Measurements from ENCODE around the gene HDAC4.

The HDAC4 gene

DNA sequence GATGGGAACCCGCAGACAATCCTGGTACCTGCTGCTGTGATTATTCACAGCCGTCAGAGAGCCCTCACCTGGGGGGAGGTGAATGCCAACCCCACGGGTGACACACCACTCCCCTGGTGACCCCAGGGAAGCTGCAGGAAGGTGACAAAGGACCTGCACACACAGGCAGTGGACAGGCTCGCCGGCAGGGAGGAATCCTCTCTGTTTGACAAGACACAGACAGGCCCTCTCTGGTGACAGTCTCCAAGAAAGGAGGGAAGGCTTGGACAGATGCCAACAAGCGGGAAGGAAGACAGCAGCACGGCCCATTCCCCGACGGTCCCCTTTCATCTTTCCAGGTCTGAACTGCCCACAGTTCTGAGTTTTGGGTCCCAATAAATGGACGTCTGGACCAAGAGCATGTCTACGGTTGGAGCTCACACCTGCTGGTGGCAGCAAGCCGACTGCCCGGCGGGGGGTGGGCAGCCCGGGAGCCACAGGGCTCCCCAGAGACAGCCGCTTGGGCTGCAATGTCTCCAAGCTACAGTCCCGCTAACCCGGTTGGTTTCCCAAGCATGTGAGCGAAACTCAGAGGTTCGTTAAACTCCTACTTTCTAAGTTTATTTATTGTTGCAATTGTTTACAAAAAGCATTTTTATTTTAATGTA is 31.8 kb downstream of the HDAC4 start:
- DNase-seq (ENCODE audit: low spot score), result no peak

DNA sequence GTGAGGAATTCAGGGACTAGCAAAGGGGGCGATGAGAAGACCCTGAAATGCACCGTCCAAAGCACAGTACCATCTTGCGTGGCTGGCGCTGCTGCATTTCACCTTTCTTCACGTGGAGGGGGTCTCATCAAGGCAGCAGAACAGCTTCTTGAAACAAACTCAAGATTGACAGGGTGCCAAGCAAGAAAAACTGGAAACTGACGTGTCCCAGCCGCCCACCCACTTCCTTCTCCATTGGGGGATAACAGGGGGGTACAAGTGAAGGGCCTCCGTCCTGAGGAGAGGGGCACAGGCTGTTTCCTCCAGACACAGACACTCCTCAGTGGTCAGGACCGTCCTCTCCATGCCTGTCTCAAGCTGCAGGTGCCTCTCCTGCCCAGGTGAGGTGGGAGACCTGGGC is 32.5 kb downstream of the HDAC4 start:
- DNase-seq (ENCODE audit: low spot score), result no peak

DNA sequence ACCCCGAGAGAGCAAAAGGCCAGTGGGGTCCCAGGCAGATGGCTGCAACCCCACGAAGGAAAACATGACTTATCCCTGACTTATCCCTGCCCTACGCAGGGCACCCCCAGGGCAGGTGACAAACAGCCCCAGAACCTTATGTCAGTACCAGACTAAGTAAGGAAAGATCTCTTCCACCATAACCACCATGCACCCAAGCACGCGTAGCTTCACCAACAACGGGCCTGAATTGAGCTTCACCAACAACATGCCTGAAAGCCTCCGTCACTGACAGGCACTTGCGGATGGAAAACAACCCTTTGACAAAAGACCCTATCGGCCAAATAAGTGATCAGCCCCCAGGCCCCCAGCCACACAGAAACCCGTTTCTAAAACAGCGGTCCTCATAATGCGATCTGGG is 34.1 kb downstream of the HDAC4 start:
- DNase-seq (ENCODE audit: low spot score), result no peak

GRCh38 chr2:239365782-239366435 is 34.9 kb downstream of the HDAC4 start:
- DNase-seq (ENCODE audit: low spot score), result no peak

DNA sequence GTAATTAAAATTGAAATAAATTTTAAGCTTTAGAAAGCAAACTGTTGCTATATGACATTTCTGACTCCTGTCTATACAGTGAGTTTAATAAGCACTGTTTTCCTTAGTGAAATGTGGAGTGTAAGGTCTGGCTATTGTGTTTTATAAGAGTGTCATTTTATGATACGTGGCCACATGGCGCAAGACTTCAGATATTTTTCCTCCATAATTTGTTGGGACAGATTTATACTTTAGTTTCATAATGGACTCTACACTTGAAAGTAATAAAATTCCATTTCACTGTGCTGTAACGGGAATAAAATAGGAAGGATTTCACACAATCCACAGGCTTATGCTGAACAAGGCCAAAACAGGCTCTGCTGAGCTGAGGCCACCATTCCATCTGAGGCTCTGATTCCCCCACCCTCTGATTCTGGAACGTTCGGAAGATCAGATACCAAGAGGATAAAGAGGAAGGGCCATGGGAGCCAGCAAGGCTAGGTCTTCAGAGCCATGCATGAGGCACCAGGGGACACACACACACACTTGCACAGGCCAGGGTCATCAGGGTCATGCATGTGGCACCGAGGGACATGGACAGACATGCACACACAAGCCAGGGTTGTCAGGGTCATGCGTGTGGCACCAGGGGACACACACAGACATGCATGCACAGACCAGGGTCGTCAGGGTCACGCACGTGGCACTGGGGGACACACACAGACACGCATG is 35.6 kb downstream of the HDAC4 start:
- no peak for DNase-seq (ENCODE audit: low spot score)

GRCh38 chr2:239363946-239364637 is 36.7 kb downstream of the HDAC4 start:
- no peak for DNase-seq (ENCODE audit: low spot score)

DNA sequence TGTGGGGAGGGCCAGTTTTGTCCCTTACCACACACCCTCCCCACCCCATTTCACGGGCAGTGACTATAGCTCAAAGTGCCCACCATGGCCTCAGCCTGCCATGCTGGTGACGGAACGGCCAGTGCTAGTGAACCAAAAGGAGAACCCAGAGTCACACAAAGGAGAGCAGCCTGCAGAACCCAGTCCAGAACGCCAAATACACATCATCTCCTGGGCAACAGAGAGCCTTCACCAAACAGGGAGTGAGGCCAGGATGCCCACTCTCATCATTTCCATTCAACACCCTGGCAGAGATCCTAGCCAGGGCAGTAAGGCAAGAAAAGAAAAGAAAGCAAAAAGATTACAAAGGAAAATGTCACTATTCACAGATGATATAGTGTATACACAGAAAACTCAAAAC is 38.3 kb downstream of the HDAC4 start:
- no peak for DNase-seq (ENCODE audit: low spot score)

DNA sequence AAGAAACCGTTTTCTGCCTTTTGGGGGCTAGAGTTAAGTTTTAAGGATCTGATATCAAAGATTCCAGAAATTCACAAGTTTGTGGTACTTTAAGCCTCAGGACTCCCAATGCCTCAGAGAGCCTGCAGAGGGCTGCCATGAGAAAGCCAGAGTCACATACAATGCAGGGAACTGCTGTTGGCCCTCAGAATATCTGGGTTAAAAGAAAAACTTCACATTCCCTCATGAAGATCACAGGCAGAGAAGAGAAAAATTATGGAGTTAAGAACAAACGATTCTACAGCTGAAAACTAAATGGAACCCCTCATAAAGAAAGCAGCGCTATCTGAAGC is 39.5 kb downstream of the HDAC4 start:
- DNase-seq (ENCODE audit: low spot score), result peak; percentile 55

GRCh38 chr2:239360421-239361310 is 40.2 kb downstream of the HDAC4 start:
- no peak for DNase-seq (ENCODE audit: low spot score)

GRCh38 chr2:239360008-239360407 is 40.8 kb downstream of the HDAC4 start:
- no peak for DNase-seq (ENCODE audit: low spot score)

DNA sequence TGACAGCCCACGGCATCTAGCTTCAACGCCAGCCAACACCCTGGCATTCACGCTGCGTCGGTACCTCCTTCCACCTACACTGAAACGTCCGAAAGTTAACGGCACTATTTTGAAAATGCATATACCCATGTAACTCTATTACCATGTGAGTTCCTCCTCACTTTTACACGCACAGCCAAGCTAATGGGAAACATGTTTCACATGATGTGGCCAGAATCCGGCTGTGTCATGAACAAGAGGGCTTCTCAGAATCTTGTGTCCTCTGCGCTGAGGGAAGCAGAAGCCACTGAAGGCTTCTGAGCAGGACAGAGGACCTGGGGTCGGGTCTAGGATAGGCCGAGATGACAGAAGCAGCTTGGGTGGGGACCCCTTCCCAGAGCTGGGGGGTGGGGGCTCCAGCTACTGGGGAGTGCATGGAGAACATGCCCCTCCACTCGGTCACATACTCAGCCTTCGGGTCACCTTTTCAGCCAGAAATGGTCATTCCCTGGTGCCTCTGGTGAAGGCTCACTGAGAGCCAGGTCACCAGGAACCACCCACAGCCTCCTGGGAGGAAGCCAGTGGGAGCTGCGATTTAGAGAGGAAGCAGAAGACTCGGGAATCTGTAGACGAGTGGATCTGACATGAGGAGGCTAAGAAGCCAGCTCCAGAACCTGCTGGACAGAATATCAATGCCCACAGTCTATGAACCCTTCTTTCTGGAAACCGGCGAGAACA is 41.5 kb downstream of the HDAC4 start:
- no peak for DNase-seq (ENCODE audit: low spot score)

DNA sequence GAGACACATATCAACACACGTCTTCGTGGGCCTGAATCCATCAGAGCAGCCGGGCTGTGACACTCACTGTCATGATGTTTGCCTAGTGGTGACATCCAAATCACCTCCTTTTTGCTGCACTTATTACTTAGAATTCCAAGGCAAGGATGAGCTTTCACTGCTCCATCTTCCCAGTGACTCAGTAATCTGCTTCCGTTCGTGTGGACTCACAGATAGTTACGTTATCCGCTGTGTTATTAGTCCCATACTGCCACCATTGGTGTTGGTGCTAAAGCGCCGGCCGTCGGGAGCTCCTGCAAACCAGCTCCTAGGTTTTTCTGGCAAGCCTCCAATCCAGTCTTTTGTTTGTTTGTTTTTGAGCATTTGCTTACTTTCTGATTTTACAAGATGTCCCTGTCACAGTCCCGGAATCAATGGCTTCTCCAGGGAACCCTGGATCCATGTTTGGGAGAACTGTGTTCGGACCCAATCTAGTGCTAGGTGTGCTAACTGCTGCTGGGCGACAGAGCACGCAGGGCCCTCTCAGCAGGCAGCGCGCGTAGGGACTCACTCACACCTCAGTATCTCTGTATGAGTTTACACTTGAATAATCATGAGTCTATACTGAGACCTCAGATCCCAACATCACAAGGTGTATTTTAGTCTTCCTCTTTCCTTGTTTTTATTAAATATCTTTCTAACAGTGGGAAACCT is 42.6 kb downstream of the HDAC4 start:
- no peak for DNase-seq (ENCODE audit: low spot score)

DNA sequence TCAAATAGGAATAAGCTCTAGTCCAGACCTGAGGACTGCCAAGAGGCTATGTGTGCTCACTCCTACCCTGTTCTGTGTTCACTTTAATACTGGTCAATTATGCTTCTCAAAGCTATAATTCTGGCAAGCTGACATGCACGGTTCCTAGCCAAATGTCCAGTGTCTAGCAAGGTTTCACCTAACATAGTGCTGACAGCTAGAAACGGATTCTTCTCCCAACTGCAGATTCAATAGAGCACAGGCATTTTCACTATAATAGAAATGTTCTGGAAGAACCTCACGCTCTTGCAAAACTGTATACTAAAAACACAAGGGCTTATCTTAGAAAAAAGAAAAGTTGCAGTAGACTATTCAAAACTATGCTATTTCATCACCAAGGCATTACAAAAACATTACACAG is 45.1 kb downstream of the HDAC4 start:
- no peak for DNase-seq (ENCODE audit: low spot score)

GRCh38 chr2:239355139-239355538 is 45.7 kb downstream of the HDAC4 start:
- peak; percentile 63 for DNase-seq (ENCODE audit: low spot score)

GRCh38 chr2:239354791-239355136 is 46.1 kb downstream of the HDAC4 start:
- DNase-seq (ENCODE audit: low spot score), result no peak

- no peak for DNase-seq (ENCODE audit: low spot score)
Measured at GRCh38 chr2:239354132-239354790, 46.6 kb downstream of the HDAC4 start.

DNA sequence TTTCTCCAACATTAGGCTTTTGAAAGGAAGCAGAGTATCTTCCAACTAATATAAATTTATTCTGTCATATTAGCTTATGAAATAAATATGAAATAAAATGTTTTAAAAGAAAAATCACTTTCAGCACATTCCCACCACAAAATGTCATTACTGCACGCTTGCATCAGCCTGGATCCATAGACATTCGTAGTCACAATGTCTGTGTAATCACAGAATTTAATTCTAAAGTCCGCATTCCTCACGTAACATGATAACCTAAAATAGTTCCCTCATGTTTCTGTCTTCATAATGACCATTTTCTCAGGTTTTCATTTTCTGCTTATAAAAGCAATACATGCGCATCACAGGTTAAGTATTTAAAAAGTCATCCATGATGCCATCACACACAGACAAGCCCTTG is 47.1 kb downstream of the HDAC4 start:
- DNase-seq (ENCODE audit: low spot score), result no peak

GRCh38 chr2:239351687-239352086 is 49.1 kb downstream of the HDAC4 start:
- no peak for DNase-seq (ENCODE audit: low spot score)

DNA sequence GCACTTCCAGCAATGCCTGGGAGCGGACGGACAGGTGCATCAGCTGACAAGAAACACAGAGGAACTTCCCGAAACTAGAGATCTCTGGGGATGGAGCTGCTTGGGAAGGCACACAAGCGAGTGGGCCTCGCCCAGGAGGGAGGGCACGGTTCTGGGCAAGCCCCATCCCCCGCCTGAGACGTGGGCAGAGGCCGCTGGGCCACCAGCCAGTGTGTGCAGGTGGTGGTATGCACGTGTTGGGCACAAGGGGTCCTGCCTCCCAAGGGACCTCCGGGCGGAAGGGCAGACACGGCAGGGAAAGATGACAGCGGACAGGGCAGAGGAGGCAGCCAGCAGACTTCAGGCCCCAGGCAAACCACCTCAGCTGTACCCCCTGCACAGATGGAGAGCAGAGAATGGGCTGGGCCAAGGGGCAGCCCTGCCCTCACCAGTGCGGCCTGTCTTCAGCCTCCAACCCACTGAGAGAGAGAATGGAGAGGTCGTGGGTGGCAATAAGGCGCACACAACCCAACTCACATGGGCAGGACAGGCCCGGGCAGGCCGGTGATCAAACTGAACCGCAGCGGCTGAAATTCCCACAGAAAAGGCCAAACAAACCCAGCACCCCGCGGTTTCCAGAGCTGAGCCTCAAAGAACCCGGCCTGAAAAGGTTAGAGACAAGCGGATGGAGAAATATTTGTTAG is 51.2 kb downstream of the HDAC4 start:
- no peak for DNase-seq (ENCODE audit: low spot score)

Measured in AG08396 (cell line).